Suprapubic skin (tissue), 4 donors: ENCODE results near the gene EPHA4. TPM values are rescaled to one million over a fixed set of nuclear protein-coding genes. Genes with fewer than 3 reads are reported as not detected.

ENCODE experiments used
- DNase-seq, 2 donors: peaks; one replicate each; pipeline ENCODE4 v3.0.0-alpha.2; 2019; ENCODE audit warnings: low spot score in 2 of 2
- H3K27ac ChIP-seq: fragments of 200-600 bp; sonication (generic); one replicate; pipeline ENCODE4 v1.5.1; 2019
- H3K27me3 ChIP-seq: fragments of 200-600 bp; sonication (generic); one replicate; pipeline ENCODE4 v1.5.1; 2019
- H3K36me3 ChIP-seq: fragments of 200-600 bp; sonication (generic); one replicate; pipeline ENCODE4 v1.5.1; 2019
- H3K4me1 ChIP-seq: fragments of 200-600 bp; sonication (generic); one replicate; pipeline ENCODE4 v1.5.1; 2019
- H3K4me3 ChIP-seq: fragments of 200-600 bp; sonication (generic); one replicate; pipeline ENCODE4 v1.5.1; 2019; ENCODE audit warnings: mild to moderate bottlenecking
- H3K9me3 ChIP-seq: fragments of 200-600 bp; sonication (generic); one replicate; pipeline ENCODE4 v1.5.1; 2019
- CTCF ChIP-seq, 2 donors: fragments of 200-600 bp in 1 of 2; fragments of 450-650 bp in 1 of 2; sonication (generic) in 1 of 2; IDR thresholded peaks; one replicate each; pipeline ENCODE4 v1.5.1; 2016 to 2019; ENCODE audit warnings: antibody characterized with exemption in 2 of 2, mild to moderate bottlenecking in 1 of 2, moderate library complexity in 1 of 2
- EP300 ChIP-seq: sonication (generic); formaldehyde crosslinking; IDR thresholded peaks from one replicate; pipeline ENCODE4 v1.6.1; 2017; ENCODE audit warnings: antibody characterized with exemption
- POLR2A ChIP-seq, 2 donors: fragments of 450-650 bp; IDR thresholded peaks; one replicate each; pipeline ENCODE4 v1.6.1; 2017; ENCODE audit warnings: antibody characterized with exemption in 2 of 2, mild to moderate bottlenecking in 2 of 2, moderate library complexity in 2 of 2
- POLR2AphosphoS5 ChIP-seq, 3 donors: sonication (generic); formaldehyde crosslinking; IDR thresholded peaks; one replicate each; pipeline ENCODE4 v1.6.1; 2017; ENCODE audit warnings: antibody characterized with exemption in 3 of 3
- WGBS: methylation state at CpG from one replicate; pipeline ENCODE4 v1.1.5; 2018; 5-methylcytosine and 5-hydroxymethylcytosine counted together
- total RNA-seq, 4 donors: library from RNA; depleted of rRNA; stranded (reverse); fragments of >200 nt; gene quantifications; one replicate each; pipeline ENCODE4 v1.1.0, GENCODE V29; 2016

The EPHA4 gene
- total RNA-seq, 4 donors from 2014 or later = 49.9 to 70.6 (median 67.8) TPM

GRCh38 chr2:221407765-221408164 is 164.3 kb downstream of the EPHA4 start:
- H3K27me3 ChIP-seq = no peaks in the 10 kb centered on the region
- no peak for TF ChIP-seq CTCF (IDR thresholded peaks at IDR 0.05)
- TF ChIP-seq POLR2A (IDR thresholded peaks at IDR 0.05) = no peak
- TF ChIP-seq POLR2AphosphoS5 (IDR thresholded peaks at IDR 0.05) = no peak
- no peak for TF ChIP-seq EP300
- WGBS = 99% methylated on average over 5 of the region's 5 CpGs

GRCh38 chr2:221405521-221405920 is 166.6 kb downstream of the EPHA4 start:
- no peaks in the 10 kb centered on the region for H3K36me3 ChIP-seq
- H3K4me3 ChIP-seq = no peak overlapping the region
- H3K4me1 ChIP-seq = no peaks in the 10 kb centered on the region
- H3K27me3 ChIP-seq = no peaks in the 10 kb centered on the region
- no peak overlapping the region for H3K27ac ChIP-seq
- DNase-seq = no peak
- no peak for TF ChIP-seq POLR2A (IDR thresholded peaks at IDR 0.05)
- no peak for TF ChIP-seq POLR2AphosphoS5 (IDR thresholded peaks at IDR 0.05)
- no peak for TF ChIP-seq EP300
- TF ChIP-seq CTCF (IDR thresholded peaks at IDR 0.05) = no peak
- H3K9me3 ChIP-seq = no peaks in the 10 kb centered on the region

More at GRCh38 chr2:221407765-221408164, 164.3 kb downstream of the EPHA4 start:
- H3K9me3 ChIP-seq = no peaks in the 10 kb centered on the region
- H3K36me3 ChIP-seq = no peaks in the 10 kb centered on the region
- no peak for DNase-seq
- no peak overlapping the region for H3K4me3 ChIP-seq
- H3K27ac ChIP-seq = no peak overlapping the region
- no peaks in the 10 kb centered on the region for H3K4me1 ChIP-seq

- WGBS = 100% methylated on average over 1 of the region's 1 CpG
- no peak overlapping the region for H3K27ac ChIP-seq
These were observed 170.0 kb downstream of the EPHA4 start for GRCh38 chr2:221402072-221402471.

GRCh38 chr2:221400411-221400810 is 171.7 kb downstream of the EPHA4 start:
- no peak for TF ChIP-seq CTCF (IDR thresholded peaks at IDR 0.05)
- no peak for TF ChIP-seq POLR2A (IDR thresholded peaks at IDR 0.05)
- no peak for TF ChIP-seq POLR2AphosphoS5 (IDR thresholded peaks at IDR 0.05)
- TF ChIP-seq EP300 = no peak
- no peaks in the 10 kb centered on the region for H3K36me3 ChIP-seq
- no peaks in the 10 kb centered on the region for H3K4me1 ChIP-seq
- H3K4me3 ChIP-seq = no peak overlapping the region
- no peaks in the 10 kb centered on the region for H3K27me3 ChIP-seq
- 81% methylated on average over 4 of the region's 4 CpGs for WGBS
- DNase-seq = no peak
- H3K9me3 ChIP-seq = no peaks in the 10 kb centered on the region
- no peak overlapping the region for H3K27ac ChIP-seq

More at GRCh38 chr2:221402072-221402471, 170.0 kb downstream of the EPHA4 start:
- Histone ChIP-seq H3K9me3 (no peaks in the 10 kb centered on the region), H3K36me3 (no peaks in the 10 kb centered on the region), H3K4me1 (no peaks in the 10 kb centered on the region), H3K27me3 (no peaks in the 10 kb centered on the region), H3K4me3 (no peak overlapping the region)
- TF ChIP-seq EP300 (no peak), POLR2A (IDR thresholded peaks at IDR 0.05) (no peak), POLR2AphosphoS5 (IDR thresholded peaks at IDR 0.05) (no peak), CTCF (IDR thresholded peaks at IDR 0.05) (no peak)
- DNase-seq = no peak

- TF ChIP-seq POLR2A (IDR thresholded peaks at IDR 0.05) (no peak), EP300 (no peak), POLR2AphosphoS5 (IDR thresholded peaks at IDR 0.05) (no peak), CTCF (IDR thresholded peaks at IDR 0.05) (no peak)
- Histone ChIP-seq H3K27ac (no peak overlapping the region), H3K27me3 (no peaks in the 10 kb centered on the region), H3K4me1 (no peaks in the 10 kb centered on the region), H3K4me3 (no peak overlapping the region), H3K36me3 (no peaks in the 10 kb centered on the region), H3K9me3 (no peaks in the 10 kb centered on the region)
- 77% methylated on average over 4 of the region's 4 CpGs for WGBS
- DNase-seq = no peak
These were observed 172.9 kb downstream of the EPHA4 start for GRCh38 chr2:221399183-221399582.
